ENCODE measurements around the gene PRSS36.
A peak's percentile ranks its signal among the peaks of the same experiment; 100 is the strongest.
"Not testable (repeated sequence)": the region's sequence is repeated elsewhere in the genome, so short reads cannot be mapped to it uniquely, and the experiment has no call there.

Gene PRSS36

DNA sequence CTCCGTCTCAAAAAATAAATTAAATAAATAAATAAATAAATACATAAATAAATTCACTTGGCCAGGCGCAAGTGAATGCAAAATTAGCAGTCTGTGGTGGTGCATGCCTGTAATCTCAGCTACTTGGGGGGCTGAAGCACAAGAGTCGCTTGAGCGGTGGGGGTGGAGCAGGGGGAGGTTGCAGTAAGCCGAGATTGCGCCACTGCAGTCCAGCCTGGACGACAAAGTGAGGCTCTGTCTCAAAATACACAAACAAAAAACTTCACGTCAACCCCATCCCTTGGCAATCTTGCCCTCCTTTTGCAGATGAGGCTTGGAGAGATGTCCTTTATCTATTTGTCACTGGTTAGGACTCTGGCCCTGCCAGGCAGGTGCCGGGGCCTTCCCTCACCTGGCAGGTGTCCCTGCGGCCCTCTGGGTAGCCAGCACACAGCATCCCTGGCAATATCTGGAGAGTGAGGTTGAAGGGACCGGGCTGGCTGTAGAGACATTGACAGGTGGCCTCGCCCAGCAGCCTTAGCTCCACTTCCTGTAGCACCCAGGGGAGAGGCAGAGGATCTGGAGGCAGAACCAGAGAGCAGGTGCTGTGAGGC is 4.4 kb downstream of the PRSS36 start:
- no peak for TF ChIP-seq CTCF (IDR thresholded peaks at IDR 0.05; ENCODE audit: low read depth, low read length)
- H3K9me3 ChIP-seq = no peaks in the 10 kb centered on the region
- no peak overlapping the region for H3K4me3 ChIP-seq (ENCODE audit: low read depth, low read length)
- no peaks in the 10 kb centered on the region for H3K36me3 ChIP-seq
- no peak for DNase-seq
- peaks cover 4% of the 10 kb centered on the region; the same call in 1 of the 2 replicates for H3K27me3 ChIP-seq
- H3K4me1 ChIP-seq = peaks cover 7% of the 10 kb centered on the region

DNA sequence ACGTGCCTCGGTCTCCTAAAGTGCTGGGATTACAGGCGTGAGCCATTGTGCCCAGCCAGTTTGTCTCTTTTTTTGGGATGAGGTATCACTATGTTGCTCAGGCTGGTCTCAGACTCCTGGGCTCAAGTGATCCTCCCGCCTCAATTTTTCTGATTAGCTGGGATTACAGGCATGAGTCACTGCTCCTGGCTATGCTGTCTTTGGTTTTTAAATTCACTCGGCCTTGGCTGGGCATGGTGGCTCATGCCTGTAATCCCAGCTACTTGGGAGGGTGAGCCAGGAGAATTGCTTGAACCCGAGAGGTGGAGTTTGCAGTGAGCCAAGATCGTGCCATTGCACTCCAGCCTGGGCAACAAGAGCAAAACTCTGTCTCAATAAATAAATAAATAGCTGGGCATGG is 5.4 kb downstream of the PRSS36 start:
- not testable (repeated sequence) for H3K36me3 ChIP-seq; H3K4me1 ChIP-seq; H3K27me3 ChIP-seq; DNase-seq; H3K9me3 ChIP-seq; H3K4me3 ChIP-seq (ENCODE audit: low read depth, low read length)

- no peak for TF ChIP-seq CTCF (IDR thresholded peaks at IDR 0.05; ENCODE audit: low read depth, low read length)
- H3K4me1 ChIP-seq = peaks cover 15% of the 10 kb centered on the region
- no peaks in the 10 kb centered on the region for H3K9me3 ChIP-seq
- peaks cover 4% of the 10 kb centered on the region; the same call in 1 of the 2 replicates for H3K27me3 ChIP-seq
- H3K36me3 ChIP-seq = no peaks in the 10 kb centered on the region
- no peak for DNase-seq
- no peak overlapping the region for H3K4me3 ChIP-seq (ENCODE audit: low read depth, low read length)
Observed at GRCh38 chr16:31143694-31144148, 6.1 kb downstream of the PRSS36 start.

GRCh38 chr16:31143011-31143693 is 6.7 kb downstream of the PRSS36 start:
- no peak for TF ChIP-seq CTCF (IDR thresholded peaks at IDR 0.05; ENCODE audit: low read depth, low read length)
- Histone ChIP-seq H3K9me3 (no peaks in the 10 kb centered on the region), H3K36me3 (no peaks in the 10 kb centered on the region), H3K27me3 (no peaks in the 10 kb centered on the region; the same call in 1 of the 2 replicates), H3K4me3 (ENCODE audit: low read depth, low read length) (no peak overlapping the region), H3K4me1 (peaks cover 17% of the 10 kb centered on the region)
- DNase-seq = no peak

- TF ChIP-seq CTCF (IDR thresholded peaks at IDR 0.05; ENCODE audit: low read depth, low read length) = peak; percentile 88
- H3K9me3 ChIP-seq = no peaks in the 10 kb centered on the region
- H3K4me1 ChIP-seq = peaks cover 17% of the 10 kb centered on the region
- H3K27me3 ChIP-seq = no peaks in the 10 kb centered on the region
- peak overlapping the region; percentile 32 for H3K4me3 ChIP-seq (ENCODE audit: low read depth, low read length)
- H3K36me3 ChIP-seq = no peaks in the 10 kb centered on the region
- peak; percentile 99 for DNase-seq
Observed at GRCh38 chr16:31142109-31143010, 7.5 kb downstream of the PRSS36 start.

GRCh38 chr16:31141489-31142108 is 8.3 kb downstream of the PRSS36 start:
- H3K36me3 ChIP-seq = no peaks in the 10 kb centered on the region
- no peak for TF ChIP-seq CTCF (IDR thresholded peaks at IDR 0.05; ENCODE audit: low read depth, low read length)
- H3K27me3 ChIP-seq = no peaks in the 10 kb centered on the region
- H3K4me1 ChIP-seq = peaks cover 17% of the 10 kb centered on the region
- no peaks in the 10 kb centered on the region for H3K9me3 ChIP-seq
- peak overlapping the region; percentile 32 for H3K4me3 ChIP-seq (ENCODE audit: low read depth, low read length)
- peak; percentile 41 for DNase-seq

DNA sequence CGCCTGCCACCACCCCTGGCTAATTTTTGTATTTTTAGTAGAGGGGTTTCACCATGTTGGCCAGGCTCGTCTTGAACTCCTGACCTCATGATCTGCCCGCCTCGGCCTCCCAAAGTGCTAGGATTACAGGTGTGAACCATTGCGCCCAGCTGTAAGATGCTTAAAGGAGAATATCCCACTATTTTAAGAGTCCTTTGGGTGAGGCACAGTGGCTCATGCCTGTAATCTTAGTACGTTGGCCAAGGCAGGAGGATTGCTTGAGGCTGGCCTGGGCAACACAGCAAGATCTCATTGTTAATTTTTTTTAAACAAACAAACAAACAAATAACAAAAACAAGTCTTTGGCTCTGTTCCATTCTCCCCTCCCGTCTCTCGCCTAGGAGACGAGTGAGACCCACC is 8.8 kb downstream of the PRSS36 start:
- H3K4me1 ChIP-seq = peaks cover 18% of the 10 kb centered on the region
- DNase-seq; H3K27me3 ChIP-seq; H3K36me3 ChIP-seq; H3K9me3 ChIP-seq; H3K4me3 ChIP-seq (ENCODE audit: low read depth, low read length): not testable (repeated sequence)
